ENCODE measurements around the gene SLIT3.

SLIT3 gene

GRCh38 chr5:169098331-169099121, 202.4 kb downstream of the SLIT3 start:
- DNase-seq = no peak

DNA sequence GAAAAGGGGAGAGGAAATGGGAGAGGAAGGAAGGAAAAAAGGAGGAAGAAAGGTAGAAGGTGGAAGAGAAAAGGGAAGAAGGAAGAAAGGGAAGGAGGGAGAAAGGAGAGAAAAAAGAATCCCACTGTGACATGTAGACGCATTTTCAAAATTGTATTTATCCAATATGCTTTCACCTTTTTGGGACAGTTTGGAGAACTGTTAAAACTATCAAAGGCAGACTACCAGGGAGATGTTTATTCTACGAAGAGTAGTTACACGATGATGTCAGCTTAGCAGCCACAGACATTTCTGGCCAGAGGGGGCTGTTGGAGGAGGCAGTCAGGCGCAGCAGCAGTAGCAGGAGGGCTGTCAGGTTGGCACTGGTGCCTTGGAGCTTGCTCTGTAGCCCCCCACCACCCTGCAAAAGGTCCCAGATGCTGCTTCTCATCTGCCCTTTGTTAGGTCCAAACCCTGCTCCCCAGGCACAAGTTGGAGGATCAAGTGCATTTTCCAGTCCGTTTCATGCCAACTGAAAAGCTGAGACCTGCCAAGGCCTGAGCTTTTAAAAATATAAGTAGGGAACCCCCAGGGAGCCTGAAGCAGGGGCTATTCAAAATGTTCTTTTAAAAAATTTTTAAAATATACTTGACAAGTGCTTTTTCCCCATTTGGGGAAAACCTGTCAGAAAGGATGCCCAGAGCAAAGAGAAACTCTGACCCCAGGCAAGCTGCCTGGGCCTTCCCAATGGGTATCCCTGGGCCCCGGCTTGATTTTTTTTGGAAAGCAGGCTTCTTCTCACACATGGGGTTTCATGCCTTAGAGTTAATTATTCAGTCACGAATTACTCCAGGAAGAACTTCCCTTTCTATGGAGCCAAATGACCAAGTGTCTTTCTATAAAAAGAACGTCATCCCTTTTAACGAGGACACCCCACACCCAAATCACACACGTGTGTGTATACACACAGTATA, 203.3 kb downstream of the SLIT3 start:
- DNase-seq = no peak

- DNase-seq = no peak
Observed at GRCh38 chr5:169095976-169096375, 205.0 kb downstream of the SLIT3 start.

DNA sequence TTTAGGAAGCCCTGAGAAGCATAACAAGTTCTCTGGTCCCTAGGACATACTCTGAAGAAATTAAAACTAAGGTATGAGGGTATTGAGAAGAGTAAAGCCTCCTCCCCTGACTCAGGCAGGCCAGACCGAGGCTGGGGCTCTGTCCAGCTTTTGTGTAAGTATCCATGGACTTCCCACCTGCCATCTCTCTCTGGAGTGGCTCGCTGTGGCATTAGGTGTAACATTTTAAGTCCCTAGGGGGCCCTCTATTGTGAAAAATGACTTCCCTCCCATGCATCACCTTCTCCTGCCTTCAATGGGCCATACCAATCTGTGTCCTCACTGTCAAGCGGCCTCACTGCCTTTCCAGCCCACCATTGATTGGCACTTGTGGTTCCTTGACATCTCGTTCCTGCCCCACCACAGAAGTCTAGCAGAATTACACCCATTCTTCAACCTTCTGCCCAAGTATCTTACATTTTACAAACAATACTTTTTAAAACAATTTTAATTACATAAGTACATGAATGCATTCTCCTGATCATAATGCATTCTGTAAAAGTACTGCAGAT, 205.5 kb downstream of the SLIT3 start:
- no peak for DNase-seq

DNA sequence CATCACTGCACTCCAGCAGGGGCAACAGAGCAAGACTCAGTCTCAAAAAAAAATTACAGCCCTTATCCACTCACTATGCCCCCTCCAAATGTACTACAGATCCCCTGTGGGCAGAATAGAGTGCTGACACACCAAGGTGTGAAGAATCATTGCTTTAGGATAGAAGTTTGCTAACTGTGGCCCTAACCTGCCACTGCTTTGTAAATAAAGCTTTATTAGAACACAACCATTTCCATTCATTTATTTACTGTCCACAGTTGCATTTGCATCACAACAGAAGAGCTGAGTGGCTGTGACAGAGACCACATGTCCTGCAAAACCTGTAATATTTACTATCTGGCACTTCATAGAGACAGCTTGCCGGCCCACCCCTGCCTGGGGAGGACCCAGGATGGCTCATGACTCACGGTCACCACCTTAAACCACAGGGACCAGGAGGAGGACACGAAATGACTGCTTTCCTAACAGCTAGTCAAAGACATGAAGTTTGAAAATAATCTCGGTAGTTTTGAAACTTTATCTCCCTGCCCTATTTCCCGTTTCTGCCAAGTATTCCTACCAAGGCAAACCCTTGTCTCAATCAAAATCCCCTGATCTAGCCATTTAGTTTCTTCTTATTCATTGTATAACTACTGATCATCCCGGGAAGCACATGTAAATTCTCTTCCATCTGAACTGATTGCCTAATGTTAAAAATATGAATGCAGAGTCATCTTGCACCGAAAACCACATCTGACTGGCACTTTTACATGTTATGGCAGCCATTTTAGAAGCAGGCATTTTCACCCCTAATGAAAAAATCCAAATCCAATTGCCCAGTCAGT, 206.1 kb downstream of the SLIT3 start:
- DNase-seq = no peak

GRCh38 chr5:169091396-169091980, 209.5 kb downstream of the SLIT3 start:
- no peak for DNase-seq

- DNase-seq = no peak
Observed at GRCh38 chr5:169089343-169089742, 211.6 kb downstream of the SLIT3 start.

DNA sequence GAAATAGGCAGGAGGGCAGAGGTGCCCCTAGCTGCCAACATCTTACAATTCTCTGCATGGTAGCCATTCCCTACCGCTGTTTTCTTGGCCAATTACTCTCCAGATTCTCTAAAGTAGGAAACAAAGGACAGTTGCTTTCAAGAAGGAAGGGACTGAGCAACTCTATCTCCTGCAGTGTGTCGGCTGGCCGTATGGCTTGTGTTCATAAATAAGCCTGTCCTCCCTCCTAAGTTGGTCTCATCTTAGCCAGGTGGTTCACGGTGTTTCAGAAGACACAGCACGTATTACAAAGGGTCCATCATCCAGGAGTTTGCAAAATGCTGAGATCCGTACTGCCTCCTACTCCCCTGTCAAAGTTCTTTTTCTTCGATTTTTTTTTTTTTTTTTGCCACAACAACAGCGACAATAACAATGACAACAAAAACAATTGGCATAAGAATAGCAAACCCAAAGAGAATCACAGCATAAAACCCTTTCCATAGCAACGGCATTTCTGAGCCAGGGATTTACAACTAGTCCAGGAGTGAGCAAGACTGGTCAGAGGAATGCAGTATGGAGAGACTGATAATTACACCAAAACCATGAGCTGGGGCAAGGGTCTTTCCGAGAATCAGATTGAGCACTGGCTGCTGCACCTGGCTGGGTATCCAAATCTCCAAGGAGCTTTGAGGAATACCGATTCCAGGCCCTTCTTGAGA, 212.8 kb downstream of the SLIT3 start:
- no peak for DNase-seq

DNA sequence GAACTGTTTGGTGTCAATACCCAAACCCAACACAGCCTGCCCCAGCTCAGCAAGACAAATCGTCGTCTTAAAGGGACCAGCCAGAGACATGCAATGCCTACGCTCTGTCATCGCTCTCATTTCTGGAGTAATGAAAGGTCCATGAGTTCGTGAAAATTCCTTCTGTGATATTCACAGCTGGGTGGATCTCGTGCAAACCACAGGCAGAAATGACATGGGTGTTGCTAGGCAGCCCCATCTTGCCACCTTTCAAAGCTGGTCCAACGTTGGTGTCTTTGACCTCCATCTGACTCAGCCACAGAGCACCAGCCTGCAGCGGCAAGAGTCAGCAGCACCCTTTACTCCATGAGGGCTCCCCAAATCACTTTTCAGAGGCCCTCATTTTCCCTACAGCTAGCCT, 215.3 kb downstream of the SLIT3 start:
- no peak for DNase-seq

GRCh38 chr5:169085212-169085611, 215.7 kb downstream of the SLIT3 start:
- no peak for DNase-seq

DNA sequence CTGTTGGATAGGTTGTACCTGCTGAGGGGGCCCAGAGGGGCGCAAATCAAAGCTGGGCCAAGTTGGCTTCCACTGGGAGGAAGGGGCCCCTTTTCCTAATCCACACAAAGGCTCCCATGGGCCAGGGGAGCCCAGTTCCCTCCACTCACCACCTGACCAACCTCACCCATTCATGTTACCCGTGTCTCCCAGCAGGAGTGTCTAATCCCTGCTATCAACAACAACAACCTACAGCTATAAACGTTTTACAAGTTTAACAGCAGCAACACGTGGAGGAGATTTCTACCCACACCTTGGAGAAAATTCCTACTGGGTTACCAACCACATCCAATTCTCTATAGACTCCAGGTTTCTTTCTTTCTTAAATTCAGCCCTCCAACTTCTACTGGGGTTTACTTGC, 216.2 kb downstream of the SLIT3 start:
- DNase-seq = no peak

- DNase-seq = no peak
Observed at GRCh38 chr5:169083394-169084018, 217.4 kb downstream of the SLIT3 start.

DNA sequence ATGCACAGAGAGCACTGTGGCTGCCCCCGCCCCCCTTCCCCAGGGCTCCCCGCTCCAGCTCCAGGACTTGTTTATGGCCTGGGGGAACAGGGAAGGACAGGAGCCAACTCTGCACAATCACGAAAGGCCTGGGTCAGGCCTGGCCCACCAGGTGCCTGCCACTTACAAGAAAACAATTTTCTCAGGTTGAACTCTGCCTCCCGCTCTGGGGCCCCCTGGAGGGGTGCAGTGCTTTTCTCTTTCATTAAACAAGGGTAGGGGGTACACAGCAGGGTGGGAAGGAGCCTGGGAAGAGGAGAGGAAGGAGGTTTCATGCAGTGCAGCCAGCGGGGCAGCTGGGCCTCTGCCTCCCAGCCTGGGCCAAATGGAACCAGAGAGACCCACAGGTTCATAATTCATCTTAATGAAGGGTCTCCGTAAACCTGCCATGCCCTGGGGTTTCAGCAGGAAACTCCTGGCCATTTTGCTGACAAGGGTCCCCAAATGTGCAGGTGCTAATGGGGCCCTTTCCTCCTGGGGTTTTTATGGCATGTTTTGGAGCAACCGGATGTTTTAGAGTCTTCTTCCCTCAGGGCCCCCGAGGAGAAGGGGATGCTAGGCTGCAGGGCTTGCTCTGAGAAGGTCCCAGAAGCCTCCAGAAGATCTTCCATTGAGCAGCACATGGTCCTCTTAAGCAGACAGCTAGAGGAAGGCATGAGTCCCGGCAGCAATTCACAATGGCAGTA, 219.8 kb downstream of the SLIT3 start:
- no peak for DNase-seq

GRCh38 chr5:169080448-169080911, 220.5 kb downstream of the SLIT3 start:
- DNase-seq = no peak

DNA sequence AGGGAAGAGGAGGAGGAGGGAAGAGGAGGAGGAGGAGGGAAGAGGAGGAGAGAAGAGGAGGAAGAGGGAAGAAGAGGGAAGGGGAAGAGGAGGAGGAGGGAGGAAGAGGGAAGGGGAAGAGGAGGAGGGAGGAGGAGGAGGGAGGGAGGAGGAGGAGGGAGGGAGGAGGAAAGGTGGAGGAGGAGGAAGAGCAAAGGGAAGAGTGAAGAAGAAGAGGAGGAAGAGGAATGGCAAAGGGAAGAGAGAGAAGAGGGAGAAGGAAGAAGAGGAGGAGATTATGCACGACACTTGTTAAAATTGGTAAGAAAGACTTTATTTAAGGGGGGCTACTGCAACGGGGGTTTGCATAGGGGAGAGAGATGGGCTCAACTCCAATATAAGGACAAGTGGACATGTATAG, 221.2 kb downstream of the SLIT3 start:
- no peak for DNase-seq

DNA sequence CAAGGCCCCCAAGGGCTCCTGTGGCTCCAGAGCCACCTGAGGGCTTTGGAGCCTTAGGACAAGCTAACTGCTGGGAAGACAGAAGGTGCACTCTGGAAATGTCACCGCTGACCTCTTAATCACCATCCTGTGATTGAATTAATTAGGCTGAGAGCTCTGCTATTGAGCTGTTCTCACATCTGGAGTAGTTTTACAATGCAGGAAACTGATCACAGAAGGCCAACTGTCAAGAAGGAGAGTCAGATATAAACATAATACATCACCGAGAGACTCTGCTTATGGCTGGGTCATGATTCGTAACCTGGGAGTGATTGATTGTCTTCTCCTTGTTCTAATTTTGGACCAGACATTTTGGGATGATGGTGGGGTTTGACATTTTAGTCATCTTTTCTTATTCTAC, 226.1 kb downstream of the SLIT3 start:
- no peak for DNase-seq

GRCh38 chr5:169072233-169072632, 228.7 kb downstream of the SLIT3 start:
- no peak for DNase-seq

- no peak for DNase-seq
Observed at GRCh38 chr5:169070413-169070812, 230.5 kb downstream of the SLIT3 start.

DNA sequence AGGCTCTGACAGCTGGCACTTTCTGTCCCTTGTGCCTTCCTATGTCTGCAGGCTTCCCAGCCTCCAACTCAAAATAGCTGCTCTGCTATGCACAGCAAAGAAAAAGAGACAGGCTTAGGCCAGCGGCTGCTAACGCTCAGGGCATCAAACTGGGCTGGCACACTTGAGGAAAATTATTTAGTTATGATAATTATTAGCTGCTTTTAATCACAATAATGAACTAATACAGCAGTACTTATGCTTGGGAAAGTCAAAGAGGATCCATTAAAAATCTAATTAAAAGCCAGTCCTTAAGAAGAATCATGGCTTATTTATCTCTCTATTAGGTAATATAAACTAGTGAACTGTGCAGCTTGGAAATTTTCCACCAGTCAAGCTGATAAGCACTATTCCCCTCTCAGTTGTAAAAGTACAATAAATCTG, 233.2 kb downstream of the SLIT3 start:
- no peak for DNase-seq

DNA sequence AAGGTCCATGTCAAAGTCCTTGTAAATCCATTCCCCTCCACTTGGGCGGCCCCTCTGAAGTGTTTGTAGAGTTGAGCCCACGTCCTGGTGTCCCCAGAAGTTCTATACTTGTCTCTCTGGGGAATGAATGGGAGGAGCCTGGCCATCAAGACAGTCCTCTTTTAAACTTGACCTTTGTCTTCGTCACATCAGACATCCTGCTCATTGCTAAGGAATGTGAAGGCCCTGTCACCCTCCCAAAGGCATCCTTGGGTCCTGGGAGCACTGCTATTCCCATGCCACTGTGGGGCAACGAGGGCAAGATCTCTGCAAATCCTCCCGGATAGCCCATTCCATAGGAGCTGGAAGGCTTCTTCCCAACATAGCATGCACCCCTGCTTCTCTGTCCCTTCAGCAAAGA, 235.5 kb downstream of the SLIT3 start:
- no peak for DNase-seq

Measured in CD4-positive, alpha-beta T cell treated with Interleukin-12 subunit alpha and Interleukin-12 subunit beta, for 1 hour (primary cell).